ENCODE data around the gene NTN4.

The NTN4 gene

DNA sequence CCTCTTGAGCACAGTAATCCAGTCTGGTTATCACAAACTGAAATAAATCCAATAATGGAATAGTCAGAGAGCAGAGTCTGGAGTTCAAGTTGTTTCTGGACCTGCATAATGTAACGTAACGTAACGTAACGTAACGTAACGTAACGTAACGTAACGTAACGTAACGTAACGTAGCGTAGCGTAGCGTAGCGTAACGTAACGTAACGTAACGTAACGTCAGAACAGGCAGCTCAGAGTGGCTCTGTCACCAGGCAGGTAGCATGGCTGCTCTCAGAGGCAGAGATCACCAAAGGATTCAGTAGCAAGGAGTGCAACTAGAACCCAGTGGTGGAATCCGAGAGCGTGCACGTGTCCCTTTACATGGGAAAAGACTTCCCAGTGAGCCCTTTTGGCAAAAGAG, 153.6 kb downstream of the NTN4 start:
- Histone ChIP-seq H3K9me3 (ENCODE audit: low read length) (no peaks in the 10 kb centered on the region), H3K4me1 (ENCODE audit: insufficient read depth, low read length, severe bottlenecking) (no peaks in the 10 kb centered on the region), H3K4me2 (ENCODE audit: low read length) (no peak overlapping the region), H3K9ac (ENCODE audit: low read length) (no peak overlapping the region), H2AFZ (ENCODE audit: low read length) (no peak overlapping the region), H3K4me3 (ENCODE audit: low read depth, low read length, poor library complexity, severe bottlenecking) (no peak overlapping the region), H3K79me2 (ENCODE audit: insufficient read depth, low read length) (no peaks in the 10 kb centered on the region), H3K27me3 (ENCODE audit: insufficient read depth, low read length) (no peaks in the 10 kb centered on the region), H3K27ac (ENCODE audit: low read depth, low read length, poor library complexity, severe bottlenecking) (no peak overlapping the region), H3K36me3 (ENCODE audit: insufficient read depth, low read length) (no peaks in the 10 kb centered on the region), H3K9me2 (ENCODE audit: low read depth, low read length) (no peaks in the 10 kb centered on the region), H3F3A (ENCODE audit: insufficient read depth, low read length) (no peaks in the 10 kb centered on the region), H4K20me1 (ENCODE audit: insufficient read depth, low read length) (no peaks in the 10 kb centered on the region)
- no peak for TF ChIP-seq EZH2 (IDR thresholded peaks at IDR 0.05; ENCODE audit: borderline replicate concordance, low read length)
- no peak for TF ChIP-seq CTCF (IDR thresholded peaks at IDR 0.05; ENCODE audit: low read length)

GRCh38 chr12:95634622-95635621, 155.6 kb downstream of the NTN4 start:
- H3K27me3 ChIP-seq (ENCODE audit: insufficient read depth, low read length) = no peaks in the 10 kb centered on the region
- no peak overlapping the region for H3K27ac ChIP-seq (ENCODE audit: low read depth, low read length, poor library complexity, severe bottlenecking)
- H3K9me2 ChIP-seq (ENCODE audit: low read depth, low read length) = no peaks in the 10 kb centered on the region
- H3K4me3 ChIP-seq (ENCODE audit: low read depth, low read length, poor library complexity, severe bottlenecking) = no peak overlapping the region
- no peak overlapping the region for H2AFZ ChIP-seq (ENCODE audit: low read length)
- H3K4me2 ChIP-seq (ENCODE audit: low read length) = no peak overlapping the region
- H3K79me2 ChIP-seq (ENCODE audit: insufficient read depth, low read length) = no peaks in the 10 kb centered on the region
- TF ChIP-seq EZH2 (IDR thresholded peaks at IDR 0.05; ENCODE audit: borderline replicate concordance, low read length) = no peak
- no peak for TF ChIP-seq CTCF (IDR thresholded peaks at IDR 0.05; ENCODE audit: low read length)
- no peaks in the 10 kb centered on the region for H3F3A ChIP-seq (ENCODE audit: insufficient read depth, low read length)
- H3K9ac ChIP-seq (ENCODE audit: low read length) = no peak overlapping the region
- H3K36me3 ChIP-seq (ENCODE audit: insufficient read depth, low read length) = no peaks in the 10 kb centered on the region
- H4K20me1 ChIP-seq (ENCODE audit: insufficient read depth, low read length) = no peaks in the 10 kb centered on the region
- H3K9me3 ChIP-seq (ENCODE audit: low read length) = no peaks in the 10 kb centered on the region
- no peaks in the 10 kb centered on the region for H3K4me1 ChIP-seq (ENCODE audit: insufficient read depth, low read length, severe bottlenecking)

DNA sequence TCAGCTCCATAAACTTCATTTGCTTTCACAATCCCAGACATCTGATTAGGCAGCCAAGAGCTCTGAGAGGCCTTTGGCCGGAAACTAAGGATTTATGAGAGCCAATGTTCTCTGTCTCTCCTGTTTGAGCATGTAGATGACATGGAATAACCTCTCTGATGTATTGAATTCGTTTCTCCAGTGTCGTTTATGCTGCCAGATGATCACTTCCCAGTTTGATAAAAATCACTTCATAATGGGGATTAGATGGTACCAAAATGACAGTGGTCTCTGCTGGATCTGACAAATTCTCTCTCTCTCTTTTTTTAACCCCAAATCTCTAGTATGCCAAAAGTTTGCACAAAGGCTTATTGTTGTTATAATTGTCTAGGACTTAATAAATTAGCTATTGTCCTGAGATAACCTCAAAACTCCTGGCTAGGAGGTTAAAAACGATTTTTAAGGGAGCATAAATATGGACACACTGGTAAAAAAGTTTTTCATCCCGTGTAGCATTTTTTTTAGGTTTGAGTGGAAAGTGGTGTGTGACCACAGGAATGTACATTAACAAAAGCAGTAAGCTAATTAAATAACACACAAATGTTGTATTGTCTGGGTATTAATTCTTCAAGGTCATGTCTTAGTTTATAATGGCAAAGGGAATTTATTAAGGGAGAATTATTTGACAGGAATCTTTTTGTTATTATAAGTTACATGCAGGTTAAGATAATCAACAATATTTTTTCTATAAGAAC, 156.7 kb downstream of the NTN4 start:
- Histone ChIP-seq H3K36me3 (ENCODE audit: insufficient read depth, low read length) (no peaks in the 10 kb centered on the region), H3K27me3 (ENCODE audit: insufficient read depth, low read length) (no peaks in the 10 kb centered on the region), H3K79me2 (ENCODE audit: insufficient read depth, low read length) (no peaks in the 10 kb centered on the region), H3K4me1 (ENCODE audit: insufficient read depth, low read length, severe bottlenecking) (no peaks in the 10 kb centered on the region), H3K9ac (ENCODE audit: low read length) (no peak overlapping the region), H3K27ac (ENCODE audit: low read depth, low read length, poor library complexity, severe bottlenecking) (no peak overlapping the region), H4K20me1 (ENCODE audit: insufficient read depth, low read length) (no peaks in the 10 kb centered on the region), H3F3A (ENCODE audit: insufficient read depth, low read length) (no peaks in the 10 kb centered on the region), H3K9me2 (ENCODE audit: low read depth, low read length) (no peaks in the 10 kb centered on the region), H3K4me2 (ENCODE audit: low read length) (no peak overlapping the region), H3K9me3 (ENCODE audit: low read length) (no peaks in the 10 kb centered on the region), H3K4me3 (ENCODE audit: low read depth, low read length, poor library complexity, severe bottlenecking) (no peak overlapping the region), H2AFZ (ENCODE audit: low read length) (no peak overlapping the region)
- no peak for TF ChIP-seq CTCF (IDR thresholded peaks at IDR 0.05; ENCODE audit: low read length)
- TF ChIP-seq EZH2 (IDR thresholded peaks at IDR 0.05; ENCODE audit: borderline replicate concordance, low read length) = no peak

Measured in OCI-LY1 (cell line).